H1 (cell line): Measurements from ENCODE around the gene ABCD2. TPM values are rescaled to one million over a fixed set of nuclear protein-coding genes. Genes with fewer than 3 reads are reported as not detected.

ENCODE experiments used
- CTCF ChIA-PET: fragments of 300-600 bp; sonication (Branson Sonifier 250); formaldehyde crosslinking; loops from one replicate; lab custom pipeline; 2021; ENCODE audit not compliant: partially characterized antibody; lab: Charles Lee
- POLR2A ChIA-PET: fragments of 300-600 bp; sonication (Branson Sonifier 250); formaldehyde crosslinking; loops from one replicate; lab custom pipeline; 2021; ENCODE audit warnings: inconsistent platforms; ENCODE audit not compliant: partially characterized antibody; lab: Charles Lee
- DNase-seq, 2 experiments: peaks; one replicate each; pipeline versions ENCODE4 v3.0.0 to v3.0.0-alpha.2; 2010 to 2022; ENCODE audit warnings: low spot score in 2 of 2, low read depth in 1 of 2, mixed read lengths in 1 of 2
- FAIRE-seq: peaks from 2 replicates; lab custom pipeline; 2011; peaks lifted over from hg19 to GRCh38; lab: Jason Lieb, UNC
- H2AFZ ChIP-seq: 2 replicates; pipeline ENCODE4 v1.8.1; 2012; ENCODE audit warnings: low read length, inconsistent platforms
- H2AK5ac ChIP-seq: 2 replicates; pipeline ENCODE4 v1.6.1; 2013; ENCODE audit warnings: low read depth, low read length
- H2BK120ac ChIP-seq: replicated peaks from 2 replicates; pipeline ENCODE3; 2013; ENCODE audit warnings: low read depth, low read length, inconsistent platforms
- H2BK12ac ChIP-seq: 2 replicates; pipeline ENCODE4 v1.6.1; 2013; ENCODE audit warnings: low read depth, low read length
- H2BK15ac ChIP-seq: 2 replicates; pipeline ENCODE4 v1.6.1; 2013; ENCODE audit warnings: low read length
- H2BK20ac ChIP-seq: 2 replicates; pipeline ENCODE4 v1.6.1; 2013; ENCODE audit warnings: low read length
- H2BK5ac ChIP-seq: 2 replicates; pipeline ENCODE4 v1.6.1; 2013; ENCODE audit warnings: low read depth, low read length
- H3K14ac ChIP-seq: 2 replicates; pipeline ENCODE4 v1.6.1; 2013; ENCODE audit warnings: inconsistent platforms; ENCODE audit not compliant: insufficient read length
- H3K18ac ChIP-seq: 2 replicates; pipeline ENCODE4 v1.6.1; 2013; ENCODE audit warnings: low read length; ENCODE audit errors: extremely low read depth
- H3K23ac ChIP-seq: 2 replicates; pipeline ENCODE4 v1.6.1; 2013; ENCODE audit warnings: inconsistent platforms; ENCODE audit not compliant: insufficient read length
- H3K23me2 ChIP-seq: 2 replicates; pipeline ENCODE4 v1.6.1; 2013; ENCODE audit warnings: low read depth, low read length
- H3K27ac ChIP-seq: 2 replicates; pipeline ENCODE4 v1.6.1; 2011; ENCODE audit warnings: low read depth, low read length, inconsistent platforms
- H3K27me3 ChIP-seq, 4 experiments: replicated peaks in 1 of 4; 1 replicate in 1 of 4; 2 replicates in 3 of 4; pipeline versions ENCODE4 v1.6.1 to v1.8.1; 2011 to 2013; ENCODE audit warnings: low read length in 3 of 4, mild to moderate bottlenecking in 3 of 4, inconsistent platforms in 2 of 4, mixed read lengths in 2 of 4, moderate library complexity in 1 of 4; ENCODE audit not compliant: control insufficient read depth in 3 of 4, insufficient read depth in 3 of 4; ENCODE audit errors: extremely low read depth in 1 of 4
- H3K36me3 ChIP-seq, 4 experiments: 2 replicates each; pipeline versions ENCODE4 v1.6.1 to v1.8.1; 2011 to 2013; ENCODE audit warnings: mild to moderate bottlenecking in 4 of 4, low read length in 3 of 4, moderate library complexity in 2 of 4, control low read depth in 1 of 4, inconsistent platforms in 1 of 4; ENCODE audit not compliant: insufficient read depth in 4 of 4, control insufficient read depth in 2 of 4
- H3K4ac ChIP-seq: replicated peaks from 2 replicates; pipeline ENCODE3; 2013; ENCODE audit warnings: low read length, low read depth, mixed read lengths, inconsistent platforms; ENCODE audit not compliant: insufficient read length
- H3K4me1 ChIP-seq, 4 experiments: replicated peaks in 1 of 4; 1 replicate in 1 of 4; 2 replicates in 3 of 4; pipeline versions ENCODE4 v1.6.1 to v1.8.1; 2011 to 2013; ENCODE audit warnings: low read length in 3 of 4, inconsistent platforms in 2 of 4, mixed read lengths in 1 of 4; ENCODE audit not compliant: insufficient read depth in 4 of 4, control insufficient read depth in 3 of 4
- H3K4me2 ChIP-seq, 2 experiments: 2 replicates each; pipeline versions ENCODE4 v1.6.1 to v1.8.1; 2011 to 2013; ENCODE audit warnings: low read depth in 2 of 2, low read length in 2 of 2, control low read depth in 1 of 2, inconsistent platforms in 1 of 2, mild to moderate bottlenecking in 1 of 2; ENCODE audit not compliant: insufficient read depth in 1 of 2
- H3K4me3 ChIP-seq, 4 experiments: fragments of 200-600, 300-600 bp in 1 of 4; sonication (generic), shearing (Covaris generic), sonication (Bioruptor Twin) in 1 of 4; 2 replicates each; pipeline versions ENCODE4 v1.5.1 to v1.8.1; 2011 to 2016; ENCODE audit warnings: low read length in 4 of 4, low read depth in 3 of 4, control low read depth in 2 of 4, inconsistent platforms in 2 of 4, mild to moderate bottlenecking in 2 of 4, mixed read lengths in 1 of 4, moderate library complexity in 1 of 4; ENCODE audit not compliant: insufficient read depth in 2 of 4; ENCODE audit errors: extremely low read depth in 1 of 4
- H3K56ac ChIP-seq: replicated peaks from 2 replicates; pipeline ENCODE3; 2013; ENCODE audit warnings: low read depth, mild to moderate bottlenecking, mixed read lengths, low read length, inconsistent platforms; ENCODE audit not compliant: insufficient read length
- H3K79me1 ChIP-seq: 2 replicates; pipeline ENCODE4 v1.6.1; 2013; ENCODE audit warnings: low read depth, low read length, control low read depth
- H3K79me2 ChIP-seq, 2 experiments: 2 replicates each; pipeline versions ENCODE4 v1.6.1 to v1.8.1; 2012 to 2013; ENCODE audit warnings: low read length in 2 of 2, mild to moderate bottlenecking in 2 of 2, inconsistent platforms in 1 of 2; ENCODE audit not compliant: insufficient read depth in 2 of 2, control insufficient read depth in 1 of 2
- H3K9ac ChIP-seq, 4 experiments: replicated peaks in 1 of 4; 1 replicate in 1 of 4; 2 replicates in 3 of 4; pipeline versions ENCODE4 v1.6.1 to v1.8.1; 2011 to 2013; ENCODE audit warnings: low read depth in 3 of 4, low read length in 3 of 4, control low read depth in 2 of 4, mild to moderate bottlenecking in 2 of 4, moderate library complexity in 2 of 4, inconsistent platforms in 1 of 4; ENCODE audit errors: extremely low read depth in 1 of 4
- H3K9me3 ChIP-seq, 2 experiments: 2 replicates each; pipeline versions ENCODE4 v1.6.1 to v1.8.1; 2012 to 2013; ENCODE audit warnings: mild to moderate bottlenecking in 2 of 2, moderate library complexity in 2 of 2, control low read depth in 1 of 2, inconsistent platforms in 1 of 2, low read depth in 1 of 2, low read length in 1 of 2, mixed read lengths in 1 of 2; ENCODE audit not compliant: insufficient read depth in 2 of 2
- H4K20me1 ChIP-seq, 2 experiments: replicated peaks in 1 of 2; 2 replicates each; pipeline versions ENCODE3 to v1.8.1; 2011 to 2013; ENCODE audit warnings: inconsistent platforms in 2 of 2, low read length in 2 of 2, mild to moderate bottlenecking in 1 of 2; ENCODE audit not compliant: insufficient read depth in 2 of 2, control insufficient read depth in 1 of 2
- H4K5ac ChIP-seq: 2 replicates; pipeline ENCODE4 v1.6.1; 2013; ENCODE audit warnings: low read length, low read depth, mixed read lengths, inconsistent platforms; ENCODE audit not compliant: insufficient read length
- H4K8ac ChIP-seq: 2 replicates; pipeline ENCODE4 v1.8.0; 2013; ENCODE audit warnings: mild to moderate bottlenecking, moderate library complexity, low read length, inconsistent platforms; ENCODE audit not compliant: insufficient read depth; ENCODE audit errors: extremely low read depth
- H4K91ac ChIP-seq: replicated peaks from 2 replicates; pipeline ENCODE3; 2013; ENCODE audit warnings: low read length, mixed read lengths, inconsistent platforms; ENCODE audit not compliant: insufficient read length
- BCL11A ChIP-seq, 2 experiments: IDR thresholded peaks; one replicate each; pipeline ENCODE4 v1.6.1; 2011; ENCODE audit warnings: low read depth in 2 of 2, low read length in 2 of 2, mild to moderate bottlenecking in 2 of 2
- CBX5 ChIP-seq: fragments of 300-800, 300-1000 bp; sonication (generic); IDR thresholded peaks from 2 replicates; pipeline ENCODE4 v1.7.1; 2016; ENCODE audit warnings: antibody characterized with exemption, low read length, low read depth
- CBX8 ChIP-seq: fragments of 300-800, 300-1000 bp; sonication (generic); IDR thresholded peaks from 2 replicates; pipeline ENCODE4 v1.7.1; 2016; ENCODE audit warnings: low read depth, low read length, borderline replicate concordance
- EZH2 ChIP-seq: fragments of 200-600 bp; sonication (generic); IDR thresholded peaks from 2 replicates; pipeline ENCODE4 v1.7.1; 2012; ENCODE audit warnings: low read depth, mild to moderate bottlenecking, moderate library complexity, low read length, inconsistent platforms; ENCODE audit not compliant: severe bottlenecking
- GABPA ChIP-seq: IDR thresholded peaks from 2 replicates; pipeline ENCODE4 v1.6.1; 2011; ENCODE audit warnings: mild to moderate bottlenecking, low read length, moderate library complexity, borderline replicate concordance; ENCODE audit not compliant: insufficient read depth
- KDM5A ChIP-seq: fragments of 200-600 bp; IDR thresholded peaks from 2 replicates; pipeline ENCODE4 v1.7.1; 2012; ENCODE audit warnings: mild to moderate bottlenecking, low read length, inconsistent platforms, mixed read lengths
- POLR2AphosphoS5 ChIP-seq: IDR thresholded peaks from 2 replicates; pipeline ENCODE4 v1.6.1; 2011; ENCODE audit warnings: low read depth, low read length
- SAP30 ChIP-seq: fragments of 300-600 bp; sonication (generic); IDR thresholded peaks from 2 replicates; pipeline ENCODE4 v1.7.1; 2012; ENCODE audit warnings: low read length, moderate library complexity, mild to moderate bottlenecking, inconsistent platforms; ENCODE audit not compliant: insufficient read depth, insufficient replicate concordance
- SIN3A ChIP-seq, 2 experiments: IDR thresholded peaks in 1 of 2; conservative IDR thresholded peaks in 1 of 2; 2 replicates each; pipeline ENCODE4 v1.6.1; 2011 to 2012; ENCODE audit warnings: low read length in 2 of 2, improper control_type of control experiment in 1 of 2, low read depth in 1 of 2, mild to moderate bottlenecking in 1 of 2
- SP2 ChIP-seq: IDR thresholded peaks from 2 replicates; pipeline ENCODE4 v1.6.1; 2012; ENCODE audit warnings: mild to moderate bottlenecking, low read length, inconsistent platforms
- SP4 ChIP-seq: IDR thresholded peaks from 2 replicates; pipeline ENCODE4 v1.6.1; 2012; ENCODE audit warnings: low read length, inconsistent platforms
- TEAD4 ChIP-seq: IDR thresholded peaks from 2 replicates; pipeline ENCODE4 v1.6.1; 2012; ENCODE audit warnings: low read depth, low read length, inconsistent platforms, mixed read lengths
- YY1 ChIP-seq: IDR thresholded peaks from 2 replicates; pipeline ENCODE4 v1.6.1; 2011; ENCODE audit warnings: low read depth, mild to moderate bottlenecking, low read length
- WGBS, 2 experiments: shearing (Covaris generic) in 1 of 2; methylation state at CpG; one replicate each; pipeline versions ENCODE4 v1.1.6 to v1.1.7; 2013 to 2015; ENCODE audit warnings: low lambda C conversion rate in 2 of 2, mixed read lengths in 2 of 2, inconsistent platforms in 1 of 2, low coverage in 1 of 2, missing lambda C conversion rate in 1 of 2; ENCODE audit not compliant: insufficient replicate concordance in 2 of 2, insufficient coverage in 1 of 2, insufficient read length in 1 of 2; ENCODE audit errors: extremely low coverage in 1 of 2, missing lambda C conversion rate in 1 of 2; 5-methylcytosine and 5-hydroxymethylcytosine counted together
- polyA plus RNA-seq, 7 experiments: library from polyadenylated mRNA; depleted of rRNA in 3 of 7; stranded (reverse) in 5 of 7; unstranded in 2 of 7; fragments of >200 nt in 5 of 7; fragments of 200-250 nt in 2 of 7; gene quantifications; 1 replicate in 5 of 7; 2 replicates in 1 of 7; 4 replicates in 1 of 7; pipeline versions ENCODE4 v1.2.1 to v1.2.3, GENCODE V29; 2011 to 2013; ENCODE audit warnings: missing spikeins in 2 of 7, mixed read lengths in 2 of 7
- total RNA-seq: library from RNA; stranded (reverse); fragmentation: NEBNext Ultra II Directional; extraction: Animal tissue kit (Norgen Biotek cat#: 25700); gene quantifications from 2 replicates; pipeline ENCODE4 v1.2.1, GENCODE V29; 2021

Gene ABCD2
- total and polyA plus RNA-seq, 2 of the 8 experiments (the other 6 are each of a cell fraction or from before 2014, with no cell fraction given) = not detected

DNA sequence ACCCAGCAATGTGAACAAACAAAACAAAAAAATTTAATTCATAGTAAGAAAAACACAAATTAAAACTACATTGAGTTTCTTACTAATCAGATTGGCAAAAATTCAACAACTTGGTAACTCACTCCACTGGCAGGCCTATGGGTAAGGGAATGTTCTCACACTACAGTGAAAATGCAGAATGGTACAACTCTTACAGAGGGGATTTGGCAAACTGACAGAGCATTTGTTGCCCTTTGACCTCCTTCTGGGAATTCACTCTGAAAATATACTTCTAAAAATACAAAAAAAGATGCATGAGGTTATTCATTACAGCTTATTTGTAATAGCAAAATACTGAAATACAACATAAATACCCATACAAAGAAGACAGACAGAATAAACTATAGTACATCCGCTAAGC lies 32.8 kb downstream of the ABCD2 start:
- no peak for FAIRE-seq
- H2BK120ac ChIP-seq = no peak overlapping the region
- H3K4me3 ChIP-seq = no peak overlapping the region
- H3K9me3 ChIP-seq = no peaks in the 10 kb centered on the region
- H4K5ac ChIP-seq = no peak overlapping the region
- no peaks in the 10 kb centered on the region for H3K23me2 ChIP-seq
- H2AFZ ChIP-seq = no peak overlapping the region
- no peak overlapping the region for H3K23ac ChIP-seq
- H3K14ac ChIP-seq = no peak overlapping the region
- DNase-seq = no peak
- H3K9ac ChIP-seq = no peak overlapping the region
- no peak overlapping the region for H2AK5ac ChIP-seq
- no peak overlapping the region for H3K4me2 ChIP-seq
- no peaks in the 10 kb centered on the region for H3K4me1 ChIP-seq
- TF ChIP-seq SAP30 = no peak
- no peak for TF ChIP-seq KDM5A
- TF ChIP-seq SIN3A (conservative IDR thresholded peaks at IDR 0.05 in 1 of 2, IDR thresholded peaks at IDR 0.05 in 1 of 2; ENCODE audit: low read depth in 1 of 2, low read length in 2 of 2) = no peak
- no peak for TF ChIP-seq CBX5
- no peak for TF ChIP-seq EZH2
- no peak for TF ChIP-seq YY1
- no peak for TF ChIP-seq POLR2AphosphoS5
- TF ChIP-seq SP4 = no peak
- TF ChIP-seq TEAD4 = no peak
- TF ChIP-seq CBX8 = no peak
- TF ChIP-seq SP2 = no peak
- no peak for TF ChIP-seq GABPA
- no peak for TF ChIP-seq BCL11A (IDR thresholded peaks at IDR 0.05; ENCODE audit: low read depth in 2 of 2, low read length in 2 of 2)
- peaks cover 0 to 1% (median 0%) of the 10 kb centered on the region in 4 experiments; a peak in 1 of 7 replicates for H3K27me3 ChIP-seq
- H3K18ac ChIP-seq = no peak overlapping the region
- no peak overlapping the region for H2BK20ac ChIP-seq
- H3K79me2 ChIP-seq = no peaks in the 10 kb centered on the region
- H4K20me1 ChIP-seq = no peaks in the 10 kb centered on the region
- no peak overlapping the region for H2BK15ac ChIP-seq
- ChIA-PET CTCF (no interaction called here), POLR2A (no interaction called here)
- H4K8ac ChIP-seq = no peak overlapping the region
- H2BK12ac ChIP-seq = no peak overlapping the region
- H3K36me3 ChIP-seq = no peaks in the 10 kb centered on the region
- no peak overlapping the region for H4K91ac ChIP-seq
- H2BK5ac ChIP-seq = no peak overlapping the region
- H3K27ac ChIP-seq = no peak overlapping the region
- 94% methylated on average over 1 of the region's 1 CpG; no CpG with 5 or more reads in 1 of the 2 experiments for WGBS, 2 experiments
- no peak overlapping the region for H3K4ac ChIP-seq
- no peaks in the 10 kb centered on the region for H3K79me1 ChIP-seq
- no peak overlapping the region for H3K56ac ChIP-seq
